Naive thymus-derived CD4-positive, alpha-beta T cell (primary cell): ENCODE results near the gene ATG9B. TPM values are rescaled to one million over a fixed set of nuclear protein-coding genes. Genes with fewer than 3 reads are reported as not detected.

ENCODE experiments used
- ATAC-seq: fragments of 150-1000 bp; cut with Tn5 transposase; 2 replicates; pipeline ENCODE4 v1.10.0; 2021; ENCODE audit warnings: mild to moderate bottlenecking, moderate library complexity
- CTCF ChIA-PET: fragments of 350-600 bp; sonication (Branson Sonifier 250); formaldehyde crosslinking; loops from one replicate; lab custom pipeline; 2021; ENCODE audit warnings: antibody characterized with exemption; lab: Charles Lee
- POLR2A ChIA-PET: fragments of 350-600 bp; sonication (Branson Sonifier 250); formaldehyde crosslinking; loops from one replicate; lab custom pipeline; 2021; ENCODE audit warnings: antibody characterized with exemption, inconsistent platforms; lab: Charles Lee
- DNase-seq, 9 donors: peaks; one replicate each; pipeline versions ENCODE4 v3.0.0 to v3.0.0-alpha.2; 2020 to 2022; ENCODE audit warnings: mixed read lengths in 1 of 9
- H3K27ac ChIP-seq: one replicate; pipeline ENCODE4 v1.7.0; 2013; ENCODE audit warnings: mild to moderate bottlenecking, low read depth, low read length, moderate library complexity
- H3K27me3 ChIP-seq, 2 donors: one replicate each; pipeline ENCODE4 v1.7.0; 2013; ENCODE audit warnings: low read length in 2 of 2, mild to moderate bottlenecking in 2 of 2, moderate library complexity in 2 of 2; ENCODE audit not compliant: control insufficient read depth in 2 of 2, insufficient read depth in 2 of 2
- H3K36me3 ChIP-seq, 3 experiments: 1 replicate in 2 of 3; 2 replicates in 1 of 3; pipeline ENCODE4 v1.7.0; 2013; ENCODE audit warnings: low read length in 3 of 3, mild to moderate bottlenecking in 3 of 3, moderate library complexity in 1 of 3; ENCODE audit not compliant: insufficient read depth in 3 of 3, control insufficient read depth in 2 of 3
- H3K4me1 ChIP-seq, 2 donors: one replicate each; pipeline ENCODE4 v1.7.0; 2013; ENCODE audit warnings: low read length in 2 of 2, mild to moderate bottlenecking in 2 of 2, moderate library complexity in 1 of 2; ENCODE audit not compliant: control insufficient read depth in 2 of 2, insufficient read depth in 2 of 2
- H3K4me3 ChIP-seq: 2 replicates; pipeline ENCODE4 v1.7.0; 2013; ENCODE audit warnings: mild to moderate bottlenecking, low read length
- H3K9me3 ChIP-seq, 3 experiments: 1 replicate in 2 of 3; 2 replicates in 1 of 3; pipeline ENCODE4 v1.7.0; 2013; ENCODE audit warnings: low read length in 3 of 3; ENCODE audit not compliant: control insufficient read depth in 2 of 3
- H3K27ac Mint-ChIP-seq, 9 donors: one replicate each; pipeline ENCODE4 v1.8.0; 2020 to 2022; ENCODE audit warnings: mixed read lengths in 9 of 9, mild to moderate bottlenecking in 8 of 9, moderate library complexity in 5 of 9, inconsistent platforms in 2 of 9
- H3K27me3 Mint-ChIP-seq, 5 donors: one replicate each; pipeline ENCODE4 v1.8.0; 2021 to 2022; ENCODE audit warnings: mixed read lengths in 5 of 5, mild to moderate bottlenecking in 1 of 5
- H3K36me3 Mint-ChIP-seq, 5 donors: one replicate each; pipeline ENCODE4 v1.8.0; 2020 to 2022; ENCODE audit warnings: mixed read lengths in 5 of 5, mild to moderate bottlenecking in 3 of 5, inconsistent platforms in 1 of 5
- H3K4me1 Mint-ChIP-seq, 7 donors: one replicate each; pipeline ENCODE4 v1.8.0; 2020 to 2022; ENCODE audit warnings: mixed read lengths in 7 of 7, mild to moderate bottlenecking in 3 of 7, inconsistent platforms in 1 of 7
- H3K4me3 Mint-ChIP-seq, 10 donors: one replicate each; pipeline ENCODE4 v1.8.0; 2020 to 2022; ENCODE audit warnings: mild to moderate bottlenecking in 10 of 10, mixed read lengths in 10 of 10, moderate library complexity in 6 of 10, inconsistent platforms in 2 of 10
- H3K9me3 Mint-ChIP-seq, 11 donors: one replicate each; pipeline ENCODE4 v1.8.0; 2020 to 2022; ENCODE audit warnings: mixed read lengths in 11 of 11, mild to moderate bottlenecking in 4 of 11, inconsistent platforms in 1 of 11, moderate library complexity in 1 of 11
- intact Hi-C, 2 donors: fragments of 100-400 bp; cut with micrococcal nuclease; formaldehyde crosslinking; loops; one replicate each; pipeline ENCODE4 v1.15.1; 2023
- polyA plus RNA-seq, 2 donors: library from polyadenylated mRNA; unstranded; fragments of 300-500 nt; fragmentation: Illumina TruSeq; gene quantifications; one replicate each; pipeline ENCODE4 v1.2.3, GENCODE V29; 2021
- total RNA-seq, 6 experiments: library from RNA in 5 of 6; stranded (reverse) in 5 of 6; gene quantifications; 1 replicate in 5 of 6; 2 replicates in 1 of 6; pipeline ENCODE4 v1.2.3 and lab custom pipeline; 2021 to 2026

The ATG9B gene
- total and polyA plus RNA-seq, 7 experiments from 2014 or later, result 11.3 to 49.4 (median 27.0) TPM

DNA sequence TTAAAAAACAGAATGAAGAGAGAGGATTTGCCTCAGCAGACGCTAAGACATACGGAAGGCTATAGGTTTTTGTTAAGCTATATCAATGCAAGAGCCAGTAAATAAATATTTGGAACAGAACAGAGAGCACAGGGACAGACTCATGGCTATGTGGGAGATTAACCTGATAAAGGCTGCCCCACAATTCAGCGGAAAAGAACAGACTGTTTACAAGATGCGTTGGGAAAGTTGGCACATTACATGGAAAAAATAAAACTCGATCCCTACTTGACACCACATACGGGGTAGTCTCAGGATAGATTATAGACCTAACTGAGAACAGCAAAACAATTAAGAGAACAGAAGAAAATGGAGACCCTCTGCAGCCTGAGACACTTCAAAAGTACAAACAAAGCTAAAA is 56.9 kb downstream of the ATG9B start:
- H3K36me3 Mint-ChIP-seq, result no peaks in the 10 kb centered on the region
- POLR2A ChIA-PET, result no interaction called here
- CTCF ChIA-PET, result interaction anchor here (0.6 to 9.3 kb wide), 3 partner anchors 18 to 48 kb away, joined by 3 to 95 read pairs (median 3); no protein-coding TSS in a partner anchor

DNA sequence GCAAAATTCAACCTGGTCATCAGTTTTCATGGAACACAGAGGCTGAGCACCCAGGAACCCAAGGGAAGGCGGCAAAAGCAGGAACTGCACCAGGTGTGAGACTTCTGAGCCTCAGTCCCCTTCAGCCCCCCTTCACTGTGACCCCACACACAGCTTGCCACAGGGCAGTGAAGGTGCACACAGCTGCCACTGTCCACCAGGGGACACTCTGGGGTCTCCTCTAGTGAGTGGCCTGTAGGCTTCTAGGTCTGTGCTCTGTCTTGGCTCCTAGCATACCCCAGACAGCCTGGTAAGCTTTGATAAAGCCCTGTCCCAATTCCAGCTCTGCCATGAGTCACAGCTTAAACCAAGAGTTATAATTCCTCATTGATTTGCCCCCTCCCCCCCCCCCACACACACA is 58.3 kb downstream of the ATG9B start:
- peaks cover 0 to 8% of the 10 kb centered on the region in 2 donors for H3K4me1 ChIP-seq
- H3K36me3 ChIP-seq, result no peaks in the 10 kb centered on the region
- Mint-ChIP-seq H3K36me3 (no peaks in the 10 kb centered on the region), H3K27ac (no peak overlapping the region), H3K4me1 (peaks cover 6 to 37% (median 26%) of the 10 kb centered on the region in 7 donors), H3K9me3 (no peaks in the 10 kb centered on the region), H3K4me3 (no peak overlapping the region), H3K27me3 (peaks cover 0 to 21% (median 0%) of the 10 kb centered on the region in 5 donors)
- ChIA-PET POLR2A (interaction anchor here (0.9 kb wide), 1 partner anchor 20 kb away, joined by 3 read pairs; no protein-coding TSS in a partner anchor), CTCF (interaction anchor here (1.1 to 9.3 kb wide), 4 partner anchors 9 to 145 kb away, joined by 3 to 95 read pairs (median 6); no protein-coding TSS in a partner anchor)
- H3K27me3 ChIP-seq, result no peaks in the 10 kb centered on the region
- DNase-seq, result no peak
- H3K27ac ChIP-seq, result no peak overlapping the region
- H3K9me3 ChIP-seq, result no peaks in the 10 kb centered on the region
- H3K4me3 ChIP-seq, result no peak overlapping the region
- ATAC-seq, result no peak
- intact Hi-C loops, result no loop called here

More for the DNA sequence above, 56.9 kb downstream of the ATG9B start:
- no peaks in the 10 kb centered on the region for H3K9me3 Mint-ChIP-seq
- H3K27ac ChIP-seq, result no peak overlapping the region
- peaks cover 6 to 42% (median 31%) of the 10 kb centered on the region in 7 donors for H3K4me1 Mint-ChIP-seq
- no peaks in the 10 kb centered on the region for H3K36me3 ChIP-seq
- intact Hi-C loops, result no loop called here
- H3K4me1 ChIP-seq, result peaks cover 0 to 8% of the 10 kb centered on the region in 2 donors
- no peak overlapping the region for H3K4me3 Mint-ChIP-seq
- no peaks in the 10 kb centered on the region for H3K9me3 ChIP-seq
- no peak for ATAC-seq
- H3K4me3 ChIP-seq, result no peak overlapping the region
- H3K27ac Mint-ChIP-seq, result peak overlapping the region in 1 of 9 donors; percentile 5
- no peaks in the 10 kb centered on the region for H3K27me3 ChIP-seq
- peaks cover 0 to 19% (median 0%) of the 10 kb centered on the region in 5 donors for H3K27me3 Mint-ChIP-seq
- DNase-seq, result no peak

DNA sequence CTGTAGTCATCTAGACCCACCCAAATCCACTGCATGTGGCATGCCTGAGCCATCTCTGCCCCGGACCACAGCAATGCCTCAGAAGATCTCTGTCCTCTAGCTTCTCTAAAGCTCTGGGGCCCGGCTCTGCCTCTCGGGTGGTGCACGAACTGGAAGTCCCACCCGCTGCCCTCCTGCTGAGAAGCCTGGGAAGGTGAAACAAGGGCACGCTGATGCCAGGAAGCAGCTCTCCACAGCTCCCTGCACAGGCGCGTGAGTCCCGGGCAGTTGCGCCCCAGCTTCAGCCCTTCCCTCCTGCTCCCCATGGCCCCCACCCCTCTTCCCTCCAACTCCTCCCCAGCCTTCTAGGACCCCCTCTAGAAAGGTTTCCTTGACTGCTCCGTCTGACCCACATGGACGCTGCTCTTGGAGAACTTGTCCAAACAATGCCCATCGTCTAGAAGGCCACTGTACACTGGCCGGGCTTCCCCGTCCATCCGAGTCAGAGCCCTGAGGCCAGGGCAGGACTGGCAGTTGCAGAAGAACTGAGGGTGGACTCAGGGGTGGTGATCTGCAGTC is 58.9 kb downstream of the ATG9B start:
- no peaks in the 10 kb centered on the region for H3K9me3 ChIP-seq
- H3K27ac ChIP-seq, result no peak overlapping the region
- POLR2A ChIA-PET, result interaction anchor here (0.9 kb wide), 1 partner anchor 20 kb away, joined by 3 read pairs; no protein-coding TSS in a partner anchor
- Mint-ChIP-seq H3K27ac (no peak overlapping the region), H3K4me1 (peaks cover 8 to 38% (median 21%) of the 10 kb centered on the region in 7 donors), H3K4me3 (no peak overlapping the region), H3K9me3 (no peaks in the 10 kb centered on the region), H3K27me3 (peaks cover 0 to 22% (median 1%) of the 10 kb centered on the region in 5 donors), H3K36me3 (no peaks in the 10 kb centered on the region)
- peaks cover 0 to 8% of the 10 kb centered on the region in 2 donors for H3K4me1 ChIP-seq
- H3K4me3 ChIP-seq, result no peak overlapping the region
- ATAC-seq, result no peak
- CTCF ChIA-PET, result interaction anchor here (0.7 to 9.3 kb wide), 5 partner anchors 9 to 146 kb away, joined by 3 to 95 read pairs (median 3); no protein-coding TSS in a partner anchor
- no peaks in the 10 kb centered on the region for H3K36me3 ChIP-seq
- no peak for DNase-seq
- no peaks in the 10 kb centered on the region for H3K27me3 ChIP-seq
- intact Hi-C loops, result no loop called here

Other genes with a start within 250 kb of the ATG9B start
- gene TMEM176B, start 224.1 kb downstream of the ATG9B start, total RNA-seq, result 1 to 10 TPM in 3 of 5 experiments, not detected in 2; 2.0 to 7.1 (median 2.8) TPM
- under 1 TPM in 1 of 2 donors, not detected in 1; 0.53 TPM for gene TMEM176B, start 224.1 kb downstream of the ATG9B start, polyA plus RNA-seq
- gene TMEM176A, start 223.7 kb downstream of the ATG9B start, total RNA-seq, result 1 to 10 TPM in 3 of 5 experiments, not detected in 2; 1.3 to 4.4 (median 1.8) TPM
- gene TMEM176A, start 223.7 kb downstream of the ATG9B start, polyA plus RNA-seq, result under 1 TPM; 0.35 to 0.38 TPM
- under 1 TPM in 1 of 5 experiments, not detected in 4; 0.56 TPM for gene AOC1, start 172.0 kb downstream of the ATG9B start, total RNA-seq
- gene AOC1, start 172.0 kb downstream of the ATG9B start, polyA plus RNA-seq, result not detected
- 1 to 10 TPM in 4 of 5 experiments, under 1 TPM in 1; 0.56 to 4.9 (median 3.2) TPM for gene KCNH2, start 46.2 kb downstream of the ATG9B start, total RNA-seq
- 1 to 10 TPM; 3.0 to 5.2 TPM for gene KCNH2, start 46.2 kb downstream of the ATG9B start, polyA plus RNA-seq
- 10 to 100 TPM in 1 of 5 experiments, 1 to 10 TPM in 4; 2.8 to 19.1 (median 7.9) TPM for gene NOS3, start 33.5 kb downstream of the ATG9B start, total RNA-seq
- gene NOS3, start 33.5 kb downstream of the ATG9B start, polyA plus RNA-seq, result 10 to 100 TPM in 1 of 2 donors, 1 to 10 TPM in 1; 4.6 to 12.7 TPM
- gene ABCB8, start 4.0 kb upstream of the ATG9B start, total RNA-seq, result 10 to 100 TPM; 59.7 to 88.0 (median 76.6) TPM
- 10 to 100 TPM; 13.8 to 18.6 TPM for gene ABCB8, start 4.0 kb upstream of the ATG9B start, polyA plus RNA-seq
- 10 to 100 TPM in 4 of 5 experiments, 1 to 10 TPM in 1; 6.7 to 17.7 (median 13.7) TPM for gene ASIC3, start 24.0 kb upstream of the ATG9B start, total RNA-seq
- gene ASIC3, start 24.0 kb upstream of the ATG9B start, polyA plus RNA-seq, result not detected
- 10 to 100 TPM in 1 of 5 experiments, 1 to 10 TPM in 4; 4.2 to 20.2 (median 5.6) TPM for gene CDK5, start 33.4 kb upstream of the ATG9B start, total RNA-seq
- gene CDK5, start 33.4 kb upstream of the ATG9B start, polyA plus RNA-seq, result 1 to 10 TPM; 7.7 to 9.1 TPM
- 100 to 1,000 TPM in 1 of 5 experiments, 10 to 100 TPM in 4; 38.7 to 125 (median 65.9) TPM for gene SLC4A2, start 35.1 kb upstream of the ATG9B start, total RNA-seq
- 10 to 100 TPM in 1 of 2 donors, 1 to 10 TPM in 1; 7.9 to 12.1 TPM for gene SLC4A2, start 35.1 kb upstream of the ATG9B start, polyA plus RNA-seq
- gene FASTK, start 56.3 kb upstream of the ATG9B start, total RNA-seq, result 100 to 1,000 TPM in 3 of 5 experiments, 10 to 100 TPM in 2; 94.1 to 136 (median 101) TPM
- 10 to 100 TPM; 49.6 to 69.4 TPM for gene FASTK, start 56.3 kb upstream of the ATG9B start, polyA plus RNA-seq
- 10 to 100 TPM; 39.5 to 61.2 (median 42.2) TPM for gene TMUB1, start 59.0 kb upstream of the ATG9B start, total RNA-seq
- 10 to 100 TPM; 36.0 to 53.6 TPM for gene TMUB1, start 59.0 kb upstream of the ATG9B start, polyA plus RNA-seq
- 10 to 100 TPM; 27.4 to 70.6 (median 37.2) TPM for gene AGAP3, start 62.0 kb upstream of the ATG9B start, total RNA-seq
- 1 to 10 TPM; 6.0 to 6.5 TPM for gene AGAP3, start 62.0 kb upstream of the ATG9B start, polyA plus RNA-seq
- gene GBX1, start 143.2 kb upstream of the ATG9B start, total RNA-seq, result not detected
- not detected for gene GBX1, start 143.2 kb upstream of the ATG9B start, polyA plus RNA-seq
- gene ASB10, start 162.8 kb upstream of the ATG9B start, total RNA-seq, result not detected
- gene ASB10, start 162.8 kb upstream of the ATG9B start, polyA plus RNA-seq, result not detected
- 1 to 10 TPM; 1.8 to 6.4 (median 1.9) TPM for gene H2BK1, start 186.0 kb upstream of the ATG9B start, total RNA-seq
- not detected for gene H2BK1, start 186.0 kb upstream of the ATG9B start, polyA plus RNA-seq
- 10 to 100 TPM; 17.2 to 37.8 (median 27.7) TPM for gene ABCF2, start 202.7 kb upstream of the ATG9B start, total RNA-seq
- gene ABCF2, start 202.7 kb upstream of the ATG9B start, polyA plus RNA-seq, result 10 to 100 TPM; 27.1 to 47.5 TPM
- 10 to 100 TPM; 32.3 to 45.8 (median 42.8) TPM for gene CHPF2, start 208.0 kb upstream of the ATG9B start, total RNA-seq
- 10 to 100 TPM; 17.4 to 27.3 TPM for gene CHPF2, start 208.0 kb upstream of the ATG9B start, polyA plus RNA-seq
- 10 to 100 TPM in 2 of 5 experiments, 1 to 10 TPM in 3; 3.8 to 45.5 (median 5.1) TPM for gene SMARCD3, start 224.2 kb upstream of the ATG9B start, total RNA-seq
- gene SMARCD3, start 224.2 kb upstream of the ATG9B start, polyA plus RNA-seq, result 1 to 10 TPM; 4.0 to 8.9 TPM